Measurements from ENCODE around the gene MMP25. TPM values are rescaled to one million over a fixed set of nuclear protein-coding genes. Genes with fewer than 3 reads are reported as not detected.

MMP25 gene
- total RNA-seq, 1 donor: not detected

DNA sequence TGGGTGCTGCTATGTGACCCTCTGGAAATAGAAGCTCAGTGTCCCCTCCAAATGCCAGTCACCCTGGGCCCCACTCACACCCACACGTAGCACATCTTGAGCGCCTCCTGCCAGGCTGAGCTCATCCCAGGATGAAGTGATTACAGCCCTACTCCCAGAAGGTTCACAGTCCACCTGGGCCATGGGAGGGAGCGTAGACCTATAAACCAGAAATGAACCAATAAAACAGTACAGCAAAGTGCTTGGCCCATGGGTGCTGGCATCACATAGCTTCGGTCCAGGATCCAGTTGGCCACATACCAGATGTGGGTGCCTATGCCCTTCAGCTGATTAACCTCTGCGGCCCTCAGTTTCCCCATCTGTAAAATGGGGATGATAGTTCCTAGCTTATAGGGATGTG lies 7.5 kb upstream of the MMP25 start:
- DNase-seq (ENCODE audit: low read depth): no peak
- no peak overlapping the region for H3K4me3 ChIP-seq (ENCODE audit: low read depth, low read length)
- TF ChIP-seq, protein P1, sequence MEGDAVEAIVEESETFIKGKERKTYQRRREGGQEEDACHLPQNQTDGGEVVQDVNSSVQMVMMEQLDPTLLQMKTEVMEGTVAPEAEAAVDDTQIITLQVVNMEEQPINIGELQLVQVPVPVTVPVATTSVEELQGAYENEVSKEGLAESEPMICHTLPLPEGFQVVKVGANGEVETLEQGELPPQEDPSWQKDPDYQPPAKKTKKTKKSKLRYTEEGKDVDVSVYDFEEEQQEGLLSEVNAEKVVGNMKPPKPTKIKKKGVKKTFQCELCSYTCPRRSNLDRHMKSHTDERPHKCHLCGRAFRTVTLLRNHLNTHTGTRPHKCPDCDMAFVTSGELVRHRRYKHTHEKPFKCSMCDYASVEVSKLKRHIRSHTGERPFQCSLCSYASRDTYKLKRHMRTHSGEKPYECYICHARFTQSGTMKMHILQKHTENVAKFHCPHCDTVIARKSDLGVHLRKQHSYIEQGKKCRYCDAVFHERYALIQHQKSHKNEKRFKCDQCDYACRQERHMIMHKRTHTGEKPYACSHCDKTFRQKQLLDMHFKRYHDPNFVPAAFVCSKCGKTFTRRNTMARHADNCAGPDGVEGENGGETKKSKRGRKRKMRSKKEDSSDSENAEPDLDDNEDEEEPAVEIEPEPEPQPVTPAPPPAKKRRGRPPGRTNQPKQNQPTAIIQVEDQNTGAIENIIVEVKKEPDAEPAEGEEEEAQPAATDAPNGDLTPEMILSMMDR (IDR thresholded peaks at IDR 0.05; ENCODE audit: insufficient read depth, low read length): no peak

DNA sequence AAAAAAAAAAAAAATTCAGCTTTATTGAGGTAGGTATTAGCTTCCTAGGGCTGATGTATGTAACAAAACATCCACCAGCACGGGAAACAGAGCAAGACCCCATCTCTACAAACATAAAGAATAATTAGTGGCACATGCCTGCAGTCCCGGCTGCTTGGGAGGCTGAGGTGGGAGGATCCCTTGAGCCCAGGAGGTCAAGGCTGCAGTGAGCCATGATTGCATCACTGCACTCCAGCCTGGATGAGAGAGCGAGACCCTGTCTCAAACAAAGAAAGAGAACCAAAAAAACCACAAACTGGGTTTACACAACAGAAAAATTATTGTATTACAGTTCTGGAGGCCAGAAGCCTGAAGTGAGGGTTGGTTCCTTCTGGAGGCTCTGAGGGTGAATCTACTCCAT lies 4.0 kb upstream of the MMP25 start:
- no peak for DNase-seq (ENCODE audit: low read depth)
- TF ChIP-seq, protein P1 (IDR thresholded peaks at IDR 0.05; ENCODE audit: insufficient read depth, low read length): no peak

DNA sequence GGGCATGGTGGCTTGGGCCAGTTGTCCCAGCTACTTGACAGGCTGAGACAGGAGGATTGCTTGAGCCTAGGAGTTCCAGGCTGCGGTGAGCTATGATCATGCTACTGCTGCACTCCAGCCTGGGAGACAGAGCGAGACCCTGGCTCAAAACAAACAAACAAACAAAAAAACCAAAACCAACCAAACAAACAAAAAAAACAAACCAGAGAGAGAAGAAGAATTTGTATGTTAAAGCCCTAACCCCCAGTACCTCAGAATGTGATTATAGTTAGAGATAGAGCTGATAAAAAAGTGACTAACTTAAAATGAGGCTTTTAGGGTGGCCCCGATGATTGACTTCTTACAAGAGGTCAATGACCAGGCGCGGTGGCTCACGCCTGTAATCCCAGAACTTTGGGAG lies 1.7 kb upstream of the MMP25 start:
- no peak for DNase-seq (ENCODE audit: low read depth)
- H3K4me3 ChIP-seq (ENCODE audit: low read depth, low read length): no peak overlapping the region
- TF ChIP-seq, protein P1 (IDR thresholded peaks at IDR 0.05; ENCODE audit: insufficient read depth, low read length): no peak

More for the DNA sequence above, 4.0 kb upstream of the MMP25 start:
- H3K4me3 ChIP-seq (ENCODE audit: low read depth, low read length): no peak overlapping the region

DNA sequence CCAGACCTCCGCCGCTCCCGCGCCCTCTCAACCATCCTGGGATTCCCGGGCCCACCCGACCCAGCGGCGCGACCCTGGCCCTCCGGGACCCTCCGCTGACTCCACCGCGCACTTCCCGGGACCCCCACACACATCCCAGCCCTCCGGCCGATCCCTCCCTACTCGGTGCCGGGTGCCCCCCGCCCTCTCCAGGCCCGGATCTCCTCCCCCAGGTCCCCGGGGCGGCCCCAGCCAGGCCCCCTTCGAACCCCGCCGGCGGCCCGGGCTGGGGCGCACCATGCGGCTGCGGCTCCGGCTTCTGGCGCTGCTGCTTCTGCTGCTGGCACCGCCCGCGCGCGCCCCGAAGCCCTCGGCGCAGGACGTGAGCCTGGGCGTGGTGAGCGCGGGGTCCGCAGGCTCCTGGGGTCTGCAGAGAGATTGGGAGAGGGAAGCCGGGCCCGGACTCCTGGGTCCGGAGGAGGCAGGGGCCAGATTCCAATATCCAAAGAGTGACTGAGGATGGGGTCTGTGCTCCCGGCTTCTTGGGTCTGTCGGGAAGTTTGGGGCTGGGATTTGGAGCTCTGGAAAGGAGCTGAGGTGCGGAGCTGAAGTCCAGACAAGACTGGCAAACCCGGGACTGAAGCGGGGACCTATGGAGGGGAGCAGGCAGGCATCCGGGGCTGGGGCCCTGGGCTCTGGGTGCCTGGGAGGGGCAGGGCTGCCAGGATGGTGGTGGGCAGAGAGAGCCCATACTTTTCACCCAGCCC lies 453 bp downstream of the MMP25 start:
- H3K4me3 ChIP-seq (ENCODE audit: low read depth, low read length): no peak overlapping the region
- TF ChIP-seq, protein P1 (IDR thresholded peaks at IDR 0.05; ENCODE audit: insufficient read depth, low read length): no peak
- DNase-seq (ENCODE audit: low read depth): no peak

DNA sequence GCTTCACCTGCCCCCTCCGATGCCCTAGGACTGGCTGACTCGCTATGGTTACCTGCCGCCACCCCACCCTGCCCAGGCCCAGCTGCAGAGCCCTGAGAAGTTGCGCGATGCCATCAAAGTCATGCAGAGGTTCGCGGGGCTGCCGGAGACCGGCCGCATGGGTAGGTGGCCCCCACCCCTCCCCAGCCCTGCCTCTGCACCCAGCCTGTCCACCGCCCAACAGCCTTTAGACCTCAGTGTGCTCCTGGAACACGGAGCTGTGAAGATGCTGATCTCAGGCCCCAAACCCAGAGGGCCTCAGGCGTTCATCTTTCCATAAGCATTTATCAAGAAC lies 993 bp downstream of the MMP25 start:
- TF ChIP-seq, protein P1 (IDR thresholded peaks at IDR 0.05; ENCODE audit: insufficient read depth, low read length): no peak
- DNase-seq (ENCODE audit: low read depth): no peak
- H3K4me3 ChIP-seq (ENCODE audit: low read depth, low read length): no peak overlapping the region

DNA sequence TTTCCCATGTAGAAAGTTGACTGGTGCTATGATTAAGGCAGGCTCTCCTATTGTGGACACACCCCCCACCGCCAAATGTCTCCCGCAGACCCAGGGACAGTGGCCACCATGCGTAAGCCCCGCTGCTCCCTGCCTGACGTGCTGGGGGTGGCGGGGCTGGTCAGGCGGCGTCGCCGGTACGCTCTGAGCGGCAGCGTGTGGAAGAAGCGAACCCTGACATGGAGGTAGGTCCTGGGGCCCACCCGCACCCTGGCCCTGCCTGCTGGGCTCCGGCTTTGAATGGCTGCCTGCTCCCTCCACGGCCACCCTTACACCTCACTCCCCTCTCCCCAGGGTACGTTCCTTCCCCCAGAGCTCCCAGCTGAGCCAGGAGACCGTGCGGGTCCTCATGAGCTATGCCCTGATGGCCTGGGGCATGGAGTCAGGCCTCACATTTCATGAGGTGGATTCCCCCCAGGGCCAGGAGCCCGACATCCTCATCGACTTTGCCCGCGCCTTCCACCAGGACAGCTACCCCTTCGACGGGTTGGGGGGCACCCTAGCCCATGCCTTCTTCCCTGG lies 3.6 kb downstream of the MMP25 start:
- TF ChIP-seq, protein P1 (IDR thresholded peaks at IDR 0.05; ENCODE audit: insufficient read depth, low read length): no peak
- no peak for DNase-seq (ENCODE audit: low read depth)
- no peak overlapping the region for H3K4me3 ChIP-seq (ENCODE audit: low read depth, low read length)
